Prostate gland (tissue), 2 donors: ENCODE results near the gene DPP10.

Source experiments
- CTCF ChIP-seq, 4 experiments: fragments of 200-600 bp in 2 of 4; fragments of 450-650 bp in 2 of 4; sonication (generic) in 2 of 4; IDR thresholded peaks; 1 replicate in 3 of 4; 2 replicates in 1 of 4; pipeline ENCODE4 v1.5.1; 2016 to 2019; ENCODE audit warnings: antibody characterized with exemption in 4 of 4, mild to moderate bottlenecking in 2 of 4, moderate library complexity in 2 of 4
- POLR2A ChIP-seq: fragments of 450-650 bp; IDR thresholded peaks from one replicate; pipeline ENCODE4 v1.6.1; 2016; ENCODE audit warnings: antibody characterized with exemption, mild to moderate bottlenecking

DNA sequence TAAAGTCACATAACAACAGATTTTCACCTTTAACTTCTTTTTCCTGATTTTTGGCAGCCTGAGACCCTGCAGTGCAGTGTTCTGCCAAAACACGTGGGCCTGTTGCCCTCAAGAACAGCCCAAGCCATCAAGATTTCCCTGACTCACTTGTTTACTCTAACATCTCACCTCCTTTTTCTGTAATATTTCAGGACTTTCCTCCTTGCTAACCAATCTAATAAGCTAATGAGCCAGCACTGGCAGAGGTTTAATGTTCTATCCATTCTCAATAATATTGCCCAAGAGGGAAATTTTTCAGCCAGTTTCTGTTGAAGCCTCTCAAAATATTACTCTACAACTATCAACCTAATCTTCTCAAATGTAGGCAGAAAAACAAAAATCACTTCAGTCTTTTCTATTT lies 635.2 kb downstream of the DPP10 start:
- TF ChIP-seq CTCF (IDR thresholded peaks at IDR 0.05) (no peak), POLR2A (no peak)
